NK-92 treated with Interleukin-12 subunit alpha and Interleukin-12 subunit beta, amount 100 ng/mL, for 24 hours (cell line): ENCODE data around the gene RBMS1.

Experiments used
- DNase-seq: peaks from one replicate; lab custom pipeline; 2025; lab: John Stamatoyannopoulos, UW

Gene RBMS1

DNA sequence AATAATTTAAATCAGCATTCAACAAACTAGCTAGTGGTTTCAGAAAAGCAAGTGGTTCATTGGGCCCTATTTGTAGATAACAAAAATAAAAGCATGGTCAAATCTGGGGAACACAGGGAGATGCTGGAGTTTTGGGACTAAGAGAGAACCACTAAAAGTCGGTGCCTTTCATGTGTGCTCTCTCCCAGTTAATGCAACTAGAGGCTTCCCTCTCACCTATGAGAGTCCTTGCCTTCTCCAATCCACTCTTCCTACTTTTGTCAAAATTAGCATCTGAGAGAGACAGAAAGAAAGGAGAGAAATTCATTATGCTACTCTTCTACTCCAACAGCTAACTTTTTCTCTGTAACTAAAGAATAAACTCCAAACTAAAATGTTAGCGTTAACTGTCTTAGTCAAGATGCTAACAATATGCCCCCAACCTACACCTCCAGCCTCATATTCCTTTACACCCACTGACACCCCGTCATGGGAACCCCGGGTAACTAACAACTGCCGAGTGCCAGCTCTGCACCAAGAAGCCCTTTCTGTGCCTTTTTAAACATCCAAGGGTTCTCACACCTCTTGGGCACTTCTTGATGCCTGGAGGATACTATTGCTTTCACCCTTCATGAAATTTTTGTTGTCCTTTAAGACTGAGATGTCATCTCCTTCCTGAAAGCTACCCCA lies 133.4 kb downstream of the RBMS1 start:
- DNase-seq: no peak

DNA sequence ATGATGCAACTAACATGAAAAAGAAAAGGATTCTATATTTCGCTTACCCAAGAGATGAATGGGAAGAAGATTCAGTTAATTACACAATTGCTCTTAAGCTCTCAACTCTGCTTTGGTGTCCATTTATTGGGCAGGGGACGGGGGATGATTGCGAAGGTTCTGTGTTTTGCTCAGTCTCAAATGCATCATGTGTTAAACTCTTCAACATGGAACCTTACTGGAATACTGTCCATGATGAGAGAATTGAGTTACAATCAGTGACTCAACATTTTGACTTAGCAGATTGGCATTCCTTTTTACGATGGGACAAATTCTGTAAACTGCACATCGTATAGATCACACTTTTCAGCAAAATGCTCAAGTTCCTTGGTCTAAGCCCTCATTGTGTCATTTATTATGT lies 135.6 kb downstream of the RBMS1 start:
- no peak for DNase-seq

DNA sequence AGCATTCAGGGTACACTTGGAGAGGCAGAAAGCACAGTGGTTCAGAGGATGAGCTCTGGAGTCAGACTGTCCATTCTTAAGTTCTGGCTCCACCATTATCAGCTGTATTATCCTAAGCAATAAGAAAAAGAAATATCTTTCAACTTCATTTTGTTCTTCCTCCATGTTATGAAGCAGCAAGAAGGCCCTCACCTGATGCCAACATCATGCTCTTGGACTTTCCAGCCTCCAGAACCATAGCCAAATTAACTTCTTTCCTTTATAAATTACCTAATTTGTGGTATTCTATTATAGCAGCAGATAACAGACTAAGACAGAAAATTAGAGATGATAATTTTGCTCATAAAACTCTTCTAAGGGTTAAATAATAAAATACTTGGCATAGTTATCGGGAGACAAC lies 137.1 kb downstream of the RBMS1 start:
- DNase-seq: no peak

DNA sequence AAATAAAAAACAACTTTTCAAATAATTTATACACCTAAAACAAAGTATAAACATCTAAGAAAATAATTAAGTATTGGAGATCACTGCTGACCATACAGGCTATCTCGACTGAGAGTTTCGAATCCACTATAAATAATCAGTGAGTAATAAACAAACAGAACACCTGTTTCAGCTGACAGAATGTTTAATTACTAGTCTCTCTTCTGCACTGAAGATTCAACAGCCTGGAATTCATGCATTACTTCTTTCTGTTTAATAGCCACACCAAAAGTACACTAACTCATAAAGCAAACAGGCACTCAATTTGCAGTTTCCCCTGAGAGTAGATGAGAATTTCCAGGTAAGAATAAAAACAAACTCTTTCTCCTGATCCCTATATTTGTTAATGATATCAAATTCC lies 138.5 kb downstream of the RBMS1 start:
- no peak for DNase-seq

DNA sequence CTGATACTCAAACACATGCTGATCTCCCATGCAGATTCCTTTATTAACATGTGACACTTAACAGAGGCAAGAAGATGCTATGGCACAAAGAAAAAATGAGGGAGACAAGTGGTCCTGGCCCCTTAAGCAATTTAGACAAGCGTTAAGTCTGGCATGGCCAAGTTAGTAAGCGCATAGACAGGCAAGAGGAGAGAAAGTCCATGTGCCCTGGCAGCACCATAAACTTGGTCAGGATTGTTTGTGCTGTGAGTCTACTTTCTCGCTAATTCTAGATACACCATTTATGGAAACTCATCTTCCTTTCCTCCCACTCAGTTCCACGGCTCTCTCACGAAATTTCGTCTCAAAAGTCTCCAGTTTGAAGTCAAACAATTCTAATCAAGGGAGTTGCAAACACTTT lies 138.9 kb downstream of the RBMS1 start:
- DNase-seq: no peak

DNA sequence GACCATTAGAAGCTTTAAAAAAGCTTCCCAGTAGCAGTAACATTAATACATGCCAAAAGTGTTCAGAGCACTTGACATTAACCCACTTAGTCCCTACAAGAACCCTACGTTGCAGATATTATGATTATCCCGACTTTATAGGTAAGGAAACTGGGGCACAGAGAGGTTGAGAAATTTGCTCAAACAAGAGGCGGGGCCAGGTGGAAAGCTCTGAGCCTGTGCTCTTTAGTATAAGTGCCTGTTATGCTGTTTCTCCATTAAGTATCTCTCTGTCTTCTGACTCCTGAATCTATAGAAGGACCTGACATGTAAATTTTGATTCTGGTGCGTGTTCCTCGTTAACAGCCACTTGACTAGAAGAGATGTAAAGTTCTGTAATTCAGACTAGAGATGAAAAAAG lies 139.8 kb downstream of the RBMS1 start:
- no peak for DNase-seq

DNA sequence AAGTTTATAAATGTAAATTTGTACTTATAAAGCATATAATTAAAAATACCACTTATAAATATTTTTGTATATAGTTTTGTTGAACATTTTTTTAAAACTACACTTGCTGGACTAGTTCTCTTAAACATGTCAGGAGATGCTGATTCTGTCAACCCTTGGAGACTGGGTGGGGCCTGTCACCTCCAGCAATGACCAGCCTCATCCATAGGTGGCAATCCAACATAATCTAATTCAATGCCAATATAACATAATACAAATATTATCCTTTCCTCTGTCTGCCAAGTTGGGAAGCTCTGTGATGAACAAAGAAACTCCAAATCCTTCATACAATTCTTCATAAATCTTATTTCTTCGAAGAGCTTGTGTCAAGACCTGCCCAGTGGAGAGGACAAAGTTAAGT lies 140.4 kb downstream of the RBMS1 start:
- no peak for DNase-seq

DNA sequence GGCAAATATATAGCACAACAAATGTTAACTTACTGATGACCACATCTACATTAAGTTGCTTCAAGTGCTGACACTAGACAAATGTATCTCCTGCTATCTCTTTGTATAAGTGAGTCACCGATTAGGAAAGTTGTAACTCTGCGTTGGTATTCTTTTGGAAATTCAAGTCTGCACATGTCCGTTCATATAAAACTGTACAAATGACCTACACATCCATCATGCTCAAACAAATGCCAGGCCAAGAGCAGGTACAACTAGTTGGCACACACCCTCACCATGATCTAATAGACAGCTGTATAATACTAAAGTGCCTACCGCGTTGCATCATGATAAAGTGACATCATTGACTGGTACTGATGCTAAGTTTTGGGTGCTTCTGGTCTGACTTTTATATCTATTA lies 141.1 kb downstream of the RBMS1 start:
- no peak for DNase-seq

DNA sequence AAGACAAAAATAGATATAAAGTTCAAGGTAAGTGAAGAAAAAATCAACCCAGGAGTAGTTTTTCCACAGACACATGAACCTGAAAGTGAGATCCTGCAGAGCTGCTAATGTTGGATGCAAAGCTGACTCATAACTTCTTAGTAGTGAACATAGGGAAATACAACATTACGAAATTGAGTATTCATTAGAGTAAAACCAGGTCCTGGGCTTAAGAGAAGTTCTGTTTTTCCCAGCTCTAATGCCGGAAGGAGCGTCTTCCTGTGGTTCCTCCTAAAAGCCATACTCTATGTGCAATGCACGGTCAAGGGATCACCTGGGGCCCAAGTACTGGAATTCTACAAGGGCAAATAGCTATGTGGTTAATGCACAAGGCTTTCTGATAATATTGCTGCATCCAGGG lies 141.7 kb downstream of the RBMS1 start:
- DNase-seq: no peak

DNA sequence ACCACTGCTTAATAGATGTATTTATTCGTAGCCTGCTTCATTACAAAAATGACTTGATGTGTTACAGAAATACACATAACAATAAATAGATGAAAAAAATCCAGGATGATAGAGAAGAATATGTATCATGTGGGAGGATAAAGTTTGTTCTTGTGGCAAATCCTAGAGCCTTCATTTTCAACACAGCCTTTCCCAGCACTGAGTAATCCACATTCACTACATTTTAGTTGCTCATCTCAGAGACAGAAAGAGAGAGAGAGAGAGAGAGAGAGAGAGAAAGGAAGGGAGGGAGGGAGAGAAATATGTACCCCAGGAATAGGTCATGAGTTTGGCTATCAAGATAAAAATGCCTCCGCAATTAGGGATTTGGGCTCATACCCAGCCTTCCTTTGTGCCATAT lies 144.3 kb downstream of the RBMS1 start:
- no peak for DNase-seq

DNA sequence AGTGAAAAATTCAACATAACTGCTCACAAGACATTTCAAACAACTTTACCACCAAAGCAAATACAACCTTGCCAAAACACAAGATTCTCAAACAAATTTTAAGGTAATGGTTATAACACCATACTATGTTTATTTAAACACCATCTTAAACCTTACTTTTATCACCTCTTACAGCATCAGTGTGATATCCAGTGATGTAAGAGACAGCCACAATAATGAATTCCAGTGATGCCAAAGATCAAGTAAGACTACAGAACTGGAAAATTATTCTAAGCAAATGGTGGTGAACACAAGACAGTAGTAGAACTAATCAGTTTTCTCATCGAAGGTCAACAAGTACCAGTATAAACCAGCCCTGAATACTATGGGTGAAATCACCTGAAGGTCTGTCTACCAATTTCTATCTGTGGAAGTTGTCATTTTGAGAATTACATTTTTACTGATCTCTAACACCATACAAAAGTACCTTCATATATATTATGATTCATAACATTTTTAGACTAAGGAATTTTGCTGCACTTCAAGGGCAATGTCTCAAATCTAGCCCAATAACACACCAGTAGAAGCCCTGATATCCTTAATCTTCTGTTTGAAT lies 146.2 kb downstream of the RBMS1 start:
- no peak for DNase-seq

DNA sequence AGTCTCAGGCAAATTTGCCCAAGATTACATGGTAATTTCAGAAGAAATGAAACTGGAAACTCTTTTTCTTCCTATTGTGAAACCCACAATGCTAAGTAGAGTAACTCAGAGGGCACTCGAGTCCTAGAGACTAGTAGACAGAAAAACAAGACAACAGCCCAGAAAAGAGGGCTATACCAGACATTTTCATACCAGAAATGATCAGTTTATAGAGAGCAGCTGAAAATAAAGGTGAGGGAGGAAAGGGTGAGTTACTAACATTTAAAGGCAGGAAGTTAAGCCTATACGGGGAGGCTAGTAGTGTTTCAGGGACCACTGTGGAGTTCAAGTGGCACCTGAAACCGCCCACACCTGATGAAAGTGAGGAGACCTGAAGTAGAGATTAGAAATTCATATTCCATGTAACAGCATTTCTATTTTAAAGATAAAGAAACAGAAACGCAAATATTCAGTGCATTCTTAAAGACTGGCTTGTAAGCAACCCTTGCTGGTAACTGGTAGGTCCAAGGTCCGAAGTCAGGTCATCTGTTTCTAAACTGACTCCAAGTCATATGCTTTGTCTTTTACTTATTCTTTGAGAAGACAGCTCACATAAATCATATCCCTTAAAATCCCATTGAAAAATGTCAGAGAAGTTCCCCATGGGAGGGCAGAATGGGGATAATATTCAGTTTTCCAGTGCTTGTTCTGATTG lies 148.4 kb downstream of the RBMS1 start:
- DNase-seq: no peak

DNA sequence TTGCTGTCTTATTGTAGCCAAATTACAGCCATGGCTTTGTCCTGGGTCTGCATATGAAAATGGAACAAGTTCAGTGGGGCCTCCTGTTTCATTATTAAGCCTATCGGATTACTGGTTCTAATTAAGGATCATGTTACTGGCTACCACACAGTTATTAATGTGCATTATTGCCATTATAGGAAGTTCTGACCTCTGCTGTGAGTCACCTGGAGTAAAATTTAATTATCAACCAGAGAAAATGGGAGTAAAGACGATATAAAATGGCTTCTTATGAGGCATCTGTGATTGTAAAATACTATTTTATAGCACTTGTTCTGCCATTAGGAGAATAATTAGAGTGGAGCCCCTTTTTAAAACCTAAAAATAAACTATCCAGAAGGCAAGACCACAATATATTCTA lies 150.2 kb downstream of the RBMS1 start:
- DNase-seq: no peak

DNA sequence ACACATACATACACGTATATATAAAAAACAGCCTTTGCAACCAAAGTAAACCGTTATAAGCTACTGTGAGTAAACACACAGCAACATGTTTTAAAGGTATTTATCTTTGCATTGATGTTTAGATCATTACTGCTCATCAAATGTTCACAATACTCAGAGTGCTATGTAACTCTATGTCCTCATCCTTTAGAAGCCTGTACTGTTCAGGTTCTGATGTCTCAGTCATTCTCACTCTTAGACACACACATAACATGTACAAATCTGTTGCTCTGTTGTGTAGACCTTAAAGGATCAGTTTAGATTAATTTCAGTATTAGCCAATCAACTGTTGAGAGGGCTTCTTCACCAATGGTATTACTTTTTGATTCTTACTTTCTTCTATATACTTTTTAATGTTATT lies 153.9 kb downstream of the RBMS1 start:
- DNase-seq: no peak

DNA sequence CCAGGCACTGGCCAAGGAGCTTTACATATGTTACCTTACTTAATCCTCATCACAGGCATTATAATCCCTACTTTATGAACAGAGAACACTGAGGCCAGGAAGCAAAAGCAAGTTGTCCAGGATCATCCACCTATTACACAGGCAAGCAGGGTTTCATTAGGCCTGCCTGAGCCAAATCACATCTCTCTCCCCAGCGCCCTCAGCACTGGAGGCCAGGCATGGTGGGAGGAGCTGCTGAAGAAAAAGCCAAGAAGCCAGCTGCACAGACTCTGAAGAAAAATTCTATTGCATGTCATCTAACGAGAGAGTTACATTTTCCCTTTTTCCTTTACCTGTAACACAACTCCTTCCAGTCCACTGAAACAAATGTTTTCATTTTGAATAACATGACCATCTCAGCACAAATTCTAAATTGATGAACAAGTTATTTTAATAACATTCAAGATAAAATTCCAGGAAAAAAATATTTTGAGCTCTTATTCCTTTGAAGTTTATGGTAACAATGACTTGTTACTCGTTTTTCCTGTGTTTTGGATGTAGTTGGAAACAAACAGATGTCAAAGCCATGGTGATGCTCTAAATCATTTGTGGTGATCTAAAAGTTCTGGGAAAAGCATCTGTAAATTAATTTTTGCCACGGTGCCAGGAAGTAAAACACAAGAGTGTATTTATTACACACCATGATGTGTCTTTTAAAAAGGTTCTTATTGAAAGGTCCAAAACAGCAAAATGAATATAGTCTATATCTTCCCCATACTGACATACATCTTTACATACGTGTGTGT lies 154.5 kb downstream of the RBMS1 start:
- no peak for DNase-seq

DNA sequence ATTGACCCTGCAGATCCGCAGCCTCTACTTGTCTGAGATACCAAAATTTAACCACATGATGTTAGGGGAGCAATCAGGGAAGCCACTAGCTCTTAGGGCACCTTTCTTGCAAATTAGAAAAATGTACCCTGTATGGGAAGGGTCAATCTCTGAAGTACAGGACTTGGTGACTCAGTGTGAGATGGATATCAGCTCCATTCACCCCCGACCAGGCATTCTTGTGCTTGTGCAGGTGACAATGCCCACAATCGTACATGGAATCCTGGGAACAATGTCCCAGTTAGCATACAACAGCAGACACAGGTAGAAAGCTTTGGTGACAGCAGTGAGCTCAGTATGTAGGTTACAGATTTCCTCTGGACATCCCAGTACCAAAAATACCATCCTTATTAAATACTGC lies 155.9 kb downstream of the RBMS1 start:
- DNase-seq: no peak

DNA sequence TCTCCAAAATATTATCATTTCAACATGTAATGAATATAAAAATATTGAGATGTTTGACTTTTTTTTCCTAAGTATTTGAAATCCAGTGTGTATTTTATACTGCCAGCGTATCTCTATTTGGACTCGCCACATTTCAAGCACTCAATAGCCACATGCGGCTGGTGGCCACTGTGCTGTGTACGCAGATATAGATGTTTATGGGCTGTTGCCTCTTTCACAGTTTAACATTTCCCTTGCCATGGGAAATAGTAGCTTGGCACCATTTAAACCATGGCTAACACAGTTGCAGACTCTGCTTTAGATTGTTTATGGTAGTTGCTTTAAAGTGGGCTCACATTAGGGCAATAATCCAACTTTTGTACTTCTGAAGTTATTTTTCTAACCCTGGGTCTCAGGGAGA lies 157.0 kb downstream of the RBMS1 start:
- DNase-seq: no peak

DNA sequence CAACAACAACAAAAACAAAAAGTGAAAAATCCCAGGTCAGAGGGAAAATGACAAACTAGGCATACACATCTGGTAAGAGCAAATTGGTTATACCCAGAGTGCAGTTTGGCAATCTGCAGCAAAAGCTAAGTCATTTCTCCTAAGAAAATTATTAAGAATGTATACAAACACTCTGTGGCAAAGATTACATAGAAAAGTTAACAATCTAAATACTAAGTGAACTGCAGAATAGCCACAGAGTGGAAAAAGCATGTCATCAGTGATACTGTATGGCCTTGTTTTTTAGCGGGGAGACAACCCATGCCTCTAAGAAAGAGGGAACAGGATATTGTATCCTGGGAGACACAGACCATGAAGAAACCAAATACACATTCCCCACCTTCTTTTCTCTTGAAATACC lies 157.5 kb downstream of the RBMS1 start:
- DNase-seq: no peak

DNA sequence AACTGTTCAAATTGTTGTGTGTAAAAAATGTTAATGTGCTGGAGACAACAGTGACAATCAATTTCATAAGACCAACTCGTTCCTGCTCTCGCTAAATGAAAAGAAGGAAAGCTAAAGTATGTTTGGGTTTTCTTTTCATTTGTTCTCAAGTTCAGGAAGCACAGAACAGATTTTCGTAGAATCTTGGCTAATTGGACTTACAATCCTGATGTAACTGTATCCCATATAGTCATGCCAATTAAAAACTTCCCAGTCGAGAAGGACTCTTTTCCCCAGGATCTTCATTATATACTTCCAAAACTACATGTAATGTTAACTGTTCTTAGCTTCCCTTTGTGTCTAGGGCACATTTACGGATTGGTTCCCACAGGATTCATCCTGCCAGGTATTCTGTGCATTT lies 158.2 kb downstream of the RBMS1 start:
- no peak for DNase-seq

DNA sequence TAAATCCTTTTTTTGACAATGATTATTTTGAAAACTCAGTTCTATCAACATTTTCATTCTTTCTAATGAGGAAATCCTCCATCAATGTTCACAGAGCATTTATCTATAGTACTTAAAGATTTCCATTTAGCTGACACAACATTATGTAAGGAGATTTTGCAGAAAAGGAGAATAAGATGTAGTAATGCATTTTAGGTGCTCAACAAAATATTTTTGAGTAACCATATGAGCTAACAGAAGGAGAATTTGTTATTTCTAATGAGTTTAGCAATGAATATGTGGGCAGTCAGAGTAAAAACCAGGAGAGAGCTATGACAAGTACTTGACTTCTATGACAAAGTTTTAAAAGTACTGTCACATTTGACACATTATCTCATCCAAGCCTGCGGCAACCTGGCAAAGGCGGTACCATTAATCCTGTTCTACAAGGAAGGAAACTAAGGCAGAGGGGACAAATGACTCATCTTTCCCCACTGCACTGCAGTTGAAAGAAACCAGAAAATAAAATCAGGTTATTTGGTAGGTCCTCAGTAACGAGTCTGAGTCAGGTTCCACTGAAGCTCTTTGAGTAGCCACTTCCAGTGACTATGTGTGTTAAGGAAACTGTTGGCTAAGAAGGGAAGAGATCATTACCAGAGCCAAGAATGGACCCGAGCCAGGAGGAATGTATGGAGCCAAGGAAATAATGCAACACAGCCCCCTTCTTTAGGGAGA lies 159.4 kb downstream of the RBMS1 start:
- no peak for DNase-seq

DNA sequence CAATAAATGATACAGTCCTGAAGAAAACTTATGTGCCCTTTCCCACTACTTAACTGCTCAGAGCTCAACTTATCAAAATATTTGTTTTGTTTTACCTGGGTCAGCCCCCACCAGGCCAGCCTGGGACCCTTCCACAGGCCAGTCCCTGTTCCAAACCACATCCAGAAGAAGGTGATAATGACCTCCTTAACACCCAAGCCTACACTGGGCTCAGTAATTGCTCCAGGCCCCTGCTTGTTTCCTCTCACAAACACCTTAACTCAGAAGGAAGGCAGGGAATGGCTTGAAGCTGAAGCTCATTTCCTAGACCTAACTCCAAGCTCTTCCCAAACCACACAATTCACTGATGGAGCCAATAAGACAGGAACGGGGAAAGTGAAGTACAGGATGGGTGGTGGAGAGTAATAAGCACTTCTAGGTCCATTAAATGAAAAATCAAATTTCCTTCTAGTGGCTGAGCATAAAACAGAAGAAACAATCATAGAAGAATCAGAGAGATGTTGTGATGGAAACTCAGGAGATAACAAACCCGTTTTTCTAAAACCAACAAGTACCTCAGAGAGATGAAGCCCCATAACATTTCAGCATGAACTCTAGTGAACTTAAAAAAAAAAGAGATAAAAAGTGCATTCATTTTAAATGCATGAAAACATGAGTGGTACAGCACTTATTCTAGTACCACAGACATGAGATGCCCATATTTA lies 160.1 kb downstream of the RBMS1 start:
- DNase-seq: no peak

DNA sequence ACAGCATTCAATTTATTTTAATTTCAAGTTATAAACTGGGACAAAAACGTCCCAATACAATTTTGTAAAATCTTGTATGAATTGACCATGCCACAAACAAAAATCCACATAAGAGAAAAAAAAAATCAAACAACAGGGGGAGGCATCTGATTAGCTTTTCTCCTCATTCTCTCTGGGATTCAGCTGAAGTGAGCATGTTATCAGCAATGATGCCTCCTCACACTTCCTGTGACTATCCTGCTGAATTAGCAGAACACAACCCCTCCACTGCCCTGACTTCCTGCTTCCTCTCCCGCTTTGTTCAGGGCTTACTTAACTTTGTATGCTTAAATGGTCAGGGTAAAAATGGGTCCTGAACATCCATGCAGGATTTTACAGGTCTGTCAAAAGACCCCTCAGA lies 161.3 kb downstream of the RBMS1 start:
- no peak for DNase-seq
